Stimulated activated CD4-positive, alpha-beta T cell treated with anti-CD3 and anti-CD28 coated beads, Interleukin-1b, Interleukin-23, amount 100 ng/mL, for 4 hours (primary cell): ENCODE results near the gene NR4A2.
A peak's percentile ranks its signal among the peaks of the same experiment; 100 is the strongest.

Experiments used
- DNase-seq, 2 donors: peaks; one replicate each; pipeline ENCODE4 v3.0.0-alpha.2; 2020; ENCODE audit warnings: low read depth in 2 of 2

NR4A2 gene

GRCh38 chr2:156340377-156340776 is 7.9 kb upstream of the NR4A2 start:
- DNase-seq = no peak

DNA sequence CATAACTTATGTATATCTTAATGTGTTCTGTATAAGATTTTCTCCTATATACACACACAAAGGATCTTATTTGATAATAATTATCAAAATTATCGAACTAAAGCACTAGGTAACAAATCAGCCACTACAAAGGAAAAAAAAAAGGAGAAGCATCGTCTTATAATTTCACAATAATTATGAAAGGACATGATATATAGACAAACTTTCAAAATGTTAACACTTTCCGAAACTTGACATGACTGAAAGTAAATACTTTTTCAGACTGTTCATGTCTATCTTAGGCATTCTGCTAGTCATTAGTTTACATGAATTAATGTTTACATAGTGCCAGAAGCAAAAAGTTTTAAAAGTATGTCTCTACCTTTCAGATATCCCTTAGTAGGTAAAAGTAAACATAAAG is 7.3 kb upstream of the NR4A2 start:
- DNase-seq = no peak

DNA sequence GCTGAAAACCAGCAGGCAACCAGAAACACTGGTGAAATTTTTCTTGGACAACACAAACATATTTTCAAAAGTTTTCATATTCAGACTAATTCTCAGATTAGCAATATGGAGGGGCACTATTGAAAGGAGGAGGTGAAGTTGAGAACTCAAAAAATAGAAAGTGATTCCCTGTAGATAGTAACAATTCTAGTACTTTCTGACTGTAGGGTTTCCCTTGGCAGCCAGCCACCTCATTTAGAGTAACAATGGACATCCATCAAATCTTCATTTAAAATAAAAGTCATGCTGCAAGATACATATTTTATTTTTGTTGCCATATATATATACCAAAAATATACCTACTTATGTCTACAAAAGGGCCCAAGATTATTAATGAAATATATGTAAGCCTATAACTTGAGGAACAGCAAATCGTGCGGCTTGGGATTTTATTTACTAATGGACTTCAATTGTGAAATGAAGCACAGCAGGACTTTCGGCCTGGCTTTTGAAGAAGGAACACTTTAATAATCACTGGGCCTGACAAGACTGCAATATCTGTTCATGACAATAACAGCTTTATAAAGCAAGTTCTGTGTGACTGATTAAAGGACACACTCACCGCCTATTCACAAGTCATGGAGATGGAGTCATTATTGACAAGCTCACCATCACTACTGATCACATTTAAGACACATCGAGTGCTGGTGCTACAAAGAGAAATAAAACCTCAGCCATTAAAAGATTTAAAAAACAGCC is 6.8 kb upstream of the NR4A2 start:
- no peak for DNase-seq

GRCh38 chr2:156338578-156338977 is 6.1 kb upstream of the NR4A2 start:
- no peak for DNase-seq

GRCh38 chr2:156334496-156335478 is 2.3 kb upstream of the NR4A2 start:
- peak; percentile 71 to 84 for DNase-seq

DNA sequence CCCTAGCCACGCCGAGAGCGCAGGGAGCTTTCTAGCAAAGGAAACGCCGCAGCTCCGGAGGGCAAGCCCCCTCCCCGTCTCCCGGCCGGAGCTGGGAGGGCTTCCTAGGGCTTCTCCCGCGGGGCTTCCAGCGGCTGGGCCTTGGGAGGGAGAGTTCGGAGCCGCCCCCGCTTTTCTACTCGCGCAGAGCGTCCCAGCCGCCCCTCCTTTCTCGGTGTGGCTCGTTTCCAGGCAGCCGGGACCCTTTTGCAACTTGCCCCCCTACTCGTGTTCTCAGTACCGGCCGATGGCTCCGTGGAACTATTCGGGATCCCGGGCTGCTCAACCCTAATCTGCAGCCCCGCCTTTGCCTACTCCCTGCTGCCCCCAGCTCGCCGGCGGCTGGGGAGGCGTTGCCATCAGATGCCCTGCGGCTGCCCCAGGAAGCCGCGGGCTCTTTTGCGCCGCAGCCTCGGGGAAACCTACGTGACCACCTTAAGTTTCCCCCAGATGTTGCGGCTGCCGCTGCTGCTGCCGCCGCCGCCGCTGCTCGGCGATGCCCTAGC is 1.5 kb upstream of the NR4A2 start:
- peak in 1 of 2 donors; percentile 46 for DNase-seq

DNA sequence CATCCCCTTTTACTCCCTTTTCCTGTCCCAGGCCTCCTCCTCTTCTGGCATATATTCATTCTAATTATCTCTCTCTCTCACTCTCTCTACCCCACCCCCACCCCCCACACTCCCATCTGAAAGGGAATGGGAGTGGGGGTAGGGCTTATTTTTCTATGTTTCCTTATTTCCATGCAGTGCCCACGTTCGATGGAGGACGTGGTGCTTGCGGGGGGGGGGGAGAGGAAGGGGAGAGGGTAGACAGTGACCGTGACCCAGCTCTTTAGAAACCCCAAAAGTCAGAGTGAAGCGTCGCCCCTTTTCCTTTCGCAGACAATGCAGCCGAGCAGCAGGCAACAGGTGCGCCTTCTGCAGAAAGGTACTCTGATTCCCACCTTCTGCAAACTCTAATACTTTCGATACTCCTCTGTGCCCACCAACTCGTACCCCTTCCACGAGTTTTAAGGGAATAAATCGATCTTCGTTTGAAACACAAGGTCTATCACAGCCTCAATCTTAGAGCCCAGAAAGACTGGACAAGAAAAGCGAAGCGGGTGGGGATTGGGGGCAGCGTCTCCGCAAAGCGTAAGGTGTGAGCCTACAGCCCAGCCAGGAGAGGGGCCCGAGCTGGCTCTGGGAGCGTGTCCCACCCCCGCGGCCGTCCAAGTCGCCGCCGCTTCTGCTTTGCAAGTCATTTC is 891 bp upstream of the NR4A2 start:
- DNase-seq = no peak

DNA sequence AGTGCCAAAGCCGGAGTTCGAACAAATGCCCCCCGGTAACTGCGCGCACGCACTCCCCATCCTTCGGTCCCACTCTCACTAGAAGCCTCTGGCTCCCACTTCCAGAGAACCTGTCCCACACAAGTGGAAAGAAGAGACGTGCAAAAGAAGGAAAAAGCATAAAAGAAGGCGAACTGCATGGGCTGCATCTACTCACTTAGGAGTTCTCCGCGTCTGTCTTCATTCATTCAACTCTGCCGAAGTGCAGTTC is 312 bp downstream of the NR4A2 start:
- DNase-seq = no peak

- DNase-seq = no peak
These were observed 793 bp downstream of the NR4A2 start for GRCh38 chr2:156331572-156332283.

- no peak for DNase-seq
These were observed 2.4 kb downstream of the NR4A2 start for GRCh38 chr2:156329927-156330726.

- no peak for DNase-seq
These were observed 3.2 kb downstream of the NR4A2 start for GRCh38 chr2:156329031-156329926.

GRCh38 chr2:156327835-156328695 is 4.5 kb downstream of the NR4A2 start:
- DNase-seq = no peak

DNA sequence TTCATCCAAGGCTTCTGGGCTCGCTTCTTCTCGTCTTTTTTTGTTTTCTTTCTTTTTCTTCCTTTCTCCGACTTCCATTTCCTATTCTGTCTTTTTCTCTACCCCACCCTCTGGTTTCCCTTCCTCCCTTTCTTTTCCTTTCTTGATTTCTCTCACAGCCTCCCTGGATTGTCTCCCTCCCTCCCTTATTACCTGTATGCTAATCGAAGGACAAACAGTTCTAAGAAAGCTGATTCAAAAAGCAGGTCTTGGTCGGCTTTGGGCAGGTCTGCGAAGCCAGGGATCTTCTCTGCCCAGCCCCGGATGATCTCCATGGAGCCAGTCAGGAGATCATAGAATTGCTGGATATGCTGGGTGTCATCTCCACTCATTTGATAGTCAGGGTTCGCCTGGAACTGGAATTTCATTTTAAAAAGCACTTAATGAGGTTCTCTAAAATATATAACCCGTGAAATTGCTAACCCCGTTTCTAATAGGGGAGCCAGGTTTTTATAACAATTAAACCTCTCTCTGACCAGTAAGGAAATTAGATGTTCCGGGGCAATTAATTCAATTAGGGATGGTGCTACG is 5.9 kb downstream of the NR4A2 start:
- DNase-seq = no peak

- DNase-seq = no peak
These were observed 6.6 kb downstream of the NR4A2 start for GRCh38 chr2:156325688-156326525.

DNA sequence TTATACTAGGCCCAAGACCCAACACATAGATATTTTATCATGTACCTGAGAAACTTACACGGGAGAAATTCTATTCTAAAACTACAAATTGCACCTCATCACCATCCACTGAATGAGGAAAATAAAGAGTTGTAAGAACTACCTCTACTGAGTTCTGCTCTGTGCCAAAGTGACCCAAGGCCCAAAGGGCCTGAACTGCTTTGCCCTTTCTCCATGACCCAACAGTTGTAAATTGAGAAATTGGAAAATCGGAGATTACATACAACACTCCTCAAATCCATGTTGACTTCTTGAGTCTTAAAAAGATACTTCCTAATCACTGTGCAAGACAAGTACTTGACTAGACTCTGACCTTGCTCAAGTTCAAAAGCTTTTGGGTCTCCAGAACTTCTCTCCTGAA is 8.8 kb downstream of the NR4A2 start:
- DNase-seq = no peak

- no peak for DNase-seq
These were observed 9.8 kb downstream of the NR4A2 start for GRCh38 chr2:156322686-156323231.

GRCh38 chr2:156322051-156322685 is 10.4 kb downstream of the NR4A2 start:
- DNase-seq = no peak
